IMR-90 (cell line): Measurements from ENCODE around the gene SLC25A26. TPM values are rescaled to one million over a fixed set of nuclear protein-coding genes. Genes with fewer than 3 reads are reported as not detected.

Experiments
- ATAC-seq: fragments of 200-7000 bp; cut with Tn5 transposase; 2 replicates; pipeline ENCODE4 v1.9.1; 2020; ENCODE audit warnings: low read depth, mild to moderate bottlenecking, moderate library complexity
- BruUV-seq: library from RNA; stranded (reverse); fragments of 400-500 nt; replicated peaks from 2 replicates; lab custom pipeline; 2021; lab: Mats Ljungman, UMichigan
- CTCF ChIA-PET: fragments of 300-600 bp; formaldehyde crosslinking; extraction: SDS; loops from one replicate; lab custom pipeline; 2021; ENCODE audit warnings: antibody characterized with exemption; lab: Yijun Ruan, JAX
- POLR2A ChIA-PET: fragments of 300-600 bp; sonication (Branson Sonifier 250); formaldehyde crosslinking; loops from one replicate; lab custom pipeline; 2022; ENCODE audit warnings: antibody characterized with exemption; ENCODE audit not compliant: unreplicated experiment; lab: Charles Lee
- DNase-seq: peaks from one replicate; pipeline ENCODE4 v3.0.0; 2013
- H2AFZ ChIP-seq: replicated peaks from 2 replicates; pipeline ENCODE3; 2013; ENCODE audit warnings: low read length, mild to moderate bottlenecking; ENCODE audit not compliant: poor library complexity
- H2AK5ac ChIP-seq: 2 replicates; pipeline ENCODE4 v1.6.1; 2013; ENCODE audit warnings: low read depth, low read length, inconsistent platforms
- H2AK9ac ChIP-seq: replicated peaks from 2 replicates; pipeline ENCODE3; 2013; ENCODE audit warnings: mild to moderate bottlenecking, low read depth, low read length, moderate library complexity; ENCODE audit not compliant: poor library complexity
- H2BK120ac ChIP-seq: 2 replicates; pipeline ENCODE4 v1.6.1; 2013; ENCODE audit warnings: low read depth, low read length, inconsistent platforms
- H2BK15ac ChIP-seq: 3 replicates; pipeline ENCODE4 v1.6.1; 2013; ENCODE audit warnings: low read depth, low read length, inconsistent platforms
- H2BK20ac ChIP-seq: 2 replicates; pipeline ENCODE4 v1.6.1; 2013; ENCODE audit warnings: low read depth, mild to moderate bottlenecking, inconsistent platforms, low read length, moderate library complexity
- H2BK5ac ChIP-seq: 2 replicates; pipeline ENCODE4 v1.6.1; 2013; ENCODE audit warnings: mild to moderate bottlenecking, low read depth, low read length, inconsistent platforms; ENCODE audit not compliant: poor library complexity, severe bottlenecking
- H3K14ac ChIP-seq: replicated peaks from 2 replicates; pipeline ENCODE4 v1.6.1; 2013; ENCODE audit warnings: low read depth, low read length, inconsistent platforms
- H3K18ac ChIP-seq: 2 replicates; pipeline ENCODE4 v1.6.1; 2013; ENCODE audit warnings: low read depth, low read length, control low read depth
- H3K23ac ChIP-seq: 2 replicates; pipeline ENCODE4 v1.6.1; 2013; ENCODE audit warnings: low read depth, low read length, inconsistent platforms
- H3K27ac ChIP-seq: 2 replicates; pipeline ENCODE4 v1.5.1; 2013; ENCODE audit warnings: mild to moderate bottlenecking, control low read depth, low read length; ENCODE audit not compliant: insufficient read depth
- H3K27me3 ChIP-seq: 2 replicates; pipeline ENCODE4 v1.6.1; 2013; ENCODE audit warnings: low read length; ENCODE audit not compliant: control insufficient read depth, insufficient read depth
- H3K36me3 ChIP-seq: 2 replicates; pipeline ENCODE4 v1.6.1; 2013; ENCODE audit warnings: low read length, mixed read lengths; ENCODE audit not compliant: control insufficient read depth, insufficient read depth
- H3K4ac ChIP-seq: 2 replicates; pipeline ENCODE4 v1.6.1; 2013; ENCODE audit warnings: low read depth, low read length, inconsistent platforms
- H3K4me1 ChIP-seq: 2 replicates; pipeline ENCODE4 v1.6.1; 2013; ENCODE audit warnings: low read length, mixed read lengths; ENCODE audit not compliant: control insufficient read depth, insufficient read depth
- H3K4me2 ChIP-seq: 2 replicates; pipeline ENCODE4 v1.6.1; 2013; ENCODE audit warnings: low read depth, mild to moderate bottlenecking, control low read depth, low read length, moderate library complexity
- H3K4me3 ChIP-seq: 2 replicates; pipeline ENCODE4 v1.5.1; 2013; ENCODE audit warnings: low read depth, mild to moderate bottlenecking, control low read depth, low read length, moderate library complexity; ENCODE audit not compliant: insufficient read depth
- H3K56ac ChIP-seq: 2 replicates; pipeline ENCODE4 v1.6.1; 2013; ENCODE audit warnings: low read length, inconsistent platforms; ENCODE audit not compliant: insufficient read depth; ENCODE audit errors: extremely low read depth
- H3K79me1 ChIP-seq, 2 experiments: 2 replicates each; pipeline ENCODE4 v1.6.1; 2013; ENCODE audit warnings: low read length in 2 of 2, inconsistent platforms in 1 of 2, low read depth in 1 of 2
- H3K9ac ChIP-seq: 2 replicates; pipeline ENCODE4 v1.6.1; 2013; ENCODE audit warnings: low read depth, low read length, control low read depth
- H3K9me1 ChIP-seq: 2 replicates; pipeline ENCODE4 v1.6.1; 2013; ENCODE audit warnings: low read length, inconsistent platforms; ENCODE audit not compliant: insufficient read depth
- H3K9me3 ChIP-seq: 2 replicates; pipeline ENCODE4 v1.6.1; 2013; ENCODE audit warnings: low read length; ENCODE audit not compliant: control insufficient read depth, insufficient read depth
- H4K20me1 ChIP-seq: 2 replicates; pipeline ENCODE4 v1.6.1; 2013; ENCODE audit warnings: low read length, inconsistent platforms; ENCODE audit not compliant: insufficient read depth
- H4K5ac ChIP-seq: 2 replicates; pipeline ENCODE4 v1.6.1; 2013; ENCODE audit warnings: mild to moderate bottlenecking, low read depth, low read length, control low read depth
- H4K8ac ChIP-seq, 2 experiments: 2 replicates each; pipeline ENCODE4 v1.6.1; 2013; ENCODE audit warnings: low read depth in 2 of 2, low read length in 2 of 2, control low read depth in 1 of 2, inconsistent platforms in 1 of 2
- H4K91ac ChIP-seq: 2 replicates; pipeline ENCODE4 v1.6.1; 2013; ENCODE audit warnings: low read depth, low read length, inconsistent platforms; ENCODE audit not compliant: insufficient read depth
- CEBPB ChIP-seq: IDR thresholded peaks from 2 replicates; pipeline ENCODE4 v1.6.1; 2012; ENCODE audit warnings: low read depth, low read length, improper control_type of control experiment
- FOS ChIP-seq: fragments of 150-350 bp; IDR thresholded peaks from 2 replicates; pipeline ENCODE4 v1.6.1; 2016; ENCODE audit warnings: low read depth, low read length
- MAFK ChIP-seq: IDR thresholded peaks from 2 replicates; pipeline ENCODE4 v1.6.1; 2012; ENCODE audit warnings: low read depth, low read length, improper control_type of control experiment
- NFE2L2 ChIP-seq: fragments of 150-350 bp; IDR thresholded peaks from 2 replicates; pipeline ENCODE4 v1.6.1; 2016; ENCODE audit warnings: low read depth, mild to moderate bottlenecking, low read length
- POLR2A ChIP-seq: IDR thresholded peaks from 2 replicates; pipeline ENCODE4 v1.6.1; 2012; ENCODE audit warnings: mild to moderate bottlenecking, low read depth, low read length
- RAD21 ChIP-seq: IDR thresholded peaks from 2 replicates; pipeline ENCODE4 v1.6.1; 2012; ENCODE audit warnings: low read length, improper control_type of control experiment
- SMC3 ChIP-seq: fragments of 150-350 bp; IDR thresholded peaks from 2 replicates; pipeline ENCODE4 v1.6.1; 2016; ENCODE audit warnings: low read depth, mild to moderate bottlenecking, antibody characterized with exemption, low read length, moderate library complexity
- WGBS, 2 experiments: methylation state at CpG; one replicate each; pipeline versions ENCODE4 v1.1.5 to v1.1.7; 2013; ENCODE audit warnings: missing lambda C conversion rate in 2 of 2; ENCODE audit not compliant: insufficient read length in 1 of 2; ENCODE audit errors: extremely low coverage in 2 of 2; 5-methylcytosine and 5-hydroxymethylcytosine counted together
- dilution Hi-C: fragments of 300-500 bp; cut with HindIII; formaldehyde crosslinking; loops from one replicate; pipeline ENCODE4 v1.14.3; 2018; ENCODE audit warnings: low sequenced_read_pairs; ENCODE audit not compliant: unreplicated experiment
- in situ Hi-C: fragments of 300-500 bp; cut with MboI; formaldehyde crosslinking; loops from 3 replicates; pipeline ENCODE4 v1.14.3; 2019; ENCODE audit warnings: low sequenced_read_pairs, inconsistent platforms, mixed read lengths
- intact Hi-C: fragments of 100-400 bp; cut with micrococcal nuclease; formaldehyde crosslinking; loops from 2 replicates; pipeline ENCODE4 v1.10.0; 2022
- polyA plus RNA-seq, 3 experiments: library from polyadenylated mRNA; depleted of rRNA; stranded (reverse); fragments of >200 nt; gene quantifications; 2 replicates each; pipeline ENCODE4 v1.2.3, GENCODE V29; 2012; ENCODE audit warnings: low replicate concordance in 1 of 3
- total RNA-seq: library from RNA; depleted of rRNA; stranded (reverse); fragments of >200 nt; gene quantifications from 2 replicates; pipeline ENCODE4 v1.2.3, GENCODE V29; 2012
- TF ChIP-seq, protein P1 (sequence below): fragments of 150-350 bp; IDR thresholded peaks from 2 replicates; pipeline ENCODE4 v1.6.1; 2017; ENCODE audit warnings: mild to moderate bottlenecking, antibody characterized with exemption, low read length, low read depth

Gene SLC25A26
- total and polyA plus RNA-seq, 2 of the 4 experiments (the other 2 are of a cell fraction): 10.9 to 12.7 TPM

DNA sequence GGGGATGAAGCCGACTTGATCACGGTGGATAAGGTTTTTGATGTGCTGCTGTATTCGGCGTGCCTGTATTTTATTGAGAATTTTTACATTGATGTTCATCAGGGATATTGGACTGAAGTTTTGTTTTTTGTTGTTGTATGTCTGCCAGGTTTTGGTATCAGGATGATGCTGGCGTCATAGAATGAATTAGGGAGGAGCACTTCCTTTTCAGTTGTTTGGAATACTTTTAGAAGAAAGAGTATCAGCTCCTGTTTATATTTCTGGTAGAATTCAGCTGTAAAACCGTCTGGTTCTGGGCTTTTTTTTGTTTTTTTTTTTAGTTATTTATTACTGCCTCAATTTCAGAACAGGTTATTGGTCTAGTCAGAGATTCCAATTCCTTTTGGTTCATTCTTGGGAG lies 93.7 kb downstream of the SLC25A26 start:
- no peak overlapping the region for H4K8ac ChIP-seq
- no peaks in the 10 kb centered on the region; a peak in 1 of 4 replicates for H3K79me1 ChIP-seq
- no peak overlapping the region for H3K9ac ChIP-seq
- no peak overlapping the region for H3K14ac ChIP-seq
- no CpG with 5 or more reads among the region's 6 CpGs for WGBS, 2 experiments
- H3K27ac ChIP-seq: no peak overlapping the region
- POLR2A ChIA-PET: no interaction called here
- no peak overlapping the region for H3K56ac ChIP-seq
- H2AFZ ChIP-seq: no peak overlapping the region
- no peak overlapping the region for H2BK15ac ChIP-seq
- no peak for ATAC-seq
- no peak overlapping the region for H3K23ac ChIP-seq
- H3K18ac ChIP-seq: no peak overlapping the region
- in situ Hi-C loops: no loop called here
- no peak overlapping the region for H4K91ac ChIP-seq
- no peak overlapping the region for H2BK120ac ChIP-seq
- no peaks in the 10 kb centered on the region for H3K9me1 ChIP-seq
- intact Hi-C loops: no loop called here
- H3K9me3 ChIP-seq: peaks cover 2% of the 10 kb centered on the region; the same call in 1 of the 2 replicates
- H3K4me1 ChIP-seq: no peaks in the 10 kb centered on the region
- no peak overlapping the region for H3K4me3 ChIP-seq
- CTCF ChIA-PET: interaction anchor here (0.6 to 0.7 kb wide), 3 partner anchors 64 to 1703 kb away, joined by 3 to 6 read pairs (median 3); no protein-coding TSS in a partner anchor
- TF ChIP-seq POLR2A (no peak), RAD21 (no peak), SMC3 (no peak), NFE2L2 (no peak), CEBPB (no peak), MAFK (no peak), FOS (no peak)
- TF ChIP-seq, protein P1, sequence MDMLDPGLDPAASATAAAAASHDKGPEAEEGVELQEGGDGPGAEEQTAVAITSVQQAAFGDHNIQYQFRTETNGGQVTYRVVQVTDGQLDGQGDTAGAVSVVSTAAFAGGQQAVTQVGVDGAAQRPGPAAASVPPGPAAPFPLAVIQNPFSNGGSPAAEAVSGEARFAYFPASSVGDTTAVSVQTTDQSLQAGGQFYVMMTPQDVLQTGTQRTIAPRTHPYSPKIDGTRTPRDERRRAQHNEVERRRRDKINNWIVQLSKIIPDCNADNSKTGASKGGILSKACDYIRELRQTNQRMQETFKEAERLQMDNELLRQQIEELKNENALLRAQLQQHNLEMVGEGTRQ: no peak
- no peak overlapping the region for H3K4ac ChIP-seq
- no peak overlapping the region for H2BK20ac ChIP-seq
- no peaks in the 10 kb centered on the region for H3K27me3 ChIP-seq
- no peaks in the 10 kb centered on the region for H4K20me1 ChIP-seq
- H4K5ac ChIP-seq: no peak overlapping the region
- no peak overlapping the region for H3K4me2 ChIP-seq
- no peak for DNase-seq
- H2AK9ac ChIP-seq: no peak overlapping the region
- dilution Hi-C loops: no loop called here
- no peak overlapping the region for H2BK5ac ChIP-seq
- no TSS peak for BruUV-seq
- no peaks in the 10 kb centered on the region for H3K36me3 ChIP-seq
- no peak overlapping the region for H2AK5ac ChIP-seq
